Measurements from ENCODE around the gene OR5K1. TPM values are rescaled to one million over a fixed set of nuclear protein-coding genes. Genes with fewer than 3 reads are reported as not detected.

Gene OR5K1
- total RNA-seq, 1 donor from 2014 or later: not detected

DNA sequence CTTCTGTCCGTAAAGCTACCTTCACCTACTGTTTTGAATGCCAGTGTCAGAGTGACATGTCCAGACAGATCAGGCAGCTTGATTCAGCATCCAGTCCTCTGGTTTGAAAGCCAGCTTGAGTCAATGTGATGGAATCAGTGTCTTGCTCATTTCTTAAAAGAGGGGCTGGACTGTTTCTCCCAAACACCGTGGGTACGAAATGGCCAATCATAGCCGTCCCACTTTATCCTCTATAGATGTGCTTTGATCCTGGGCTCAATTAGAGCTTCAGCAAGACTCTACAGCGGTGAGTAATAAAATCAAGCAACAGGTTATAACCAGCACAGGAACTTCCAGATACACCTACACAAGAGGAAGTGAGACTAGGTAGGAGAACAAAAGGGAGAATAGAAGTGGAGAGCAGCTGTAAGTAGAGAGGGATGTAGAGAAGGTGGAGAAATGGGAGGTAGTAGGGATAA lies 17.0 kb upstream of the OR5K1 start:
- Mint-ChIP-seq H3K27ac (ENCODE audit: unreplicated experiment) (no peak overlapping the region), H3K9me3 (ENCODE audit: unreplicated experiment) (no peaks in the 10 kb centered on the region), H3K27me3 (ENCODE audit: unreplicated experiment) (peaks cover 20% of the 10 kb centered on the region), H3K4me1 (ENCODE audit: unreplicated experiment) (no peaks in the 10 kb centered on the region), H3K36me3 (ENCODE audit: unreplicated experiment) (no peaks in the 10 kb centered on the region), H3K4me3 (ENCODE audit: unreplicated experiment) (no peak overlapping the region)
- TF ChIP-seq, protein P1, sequence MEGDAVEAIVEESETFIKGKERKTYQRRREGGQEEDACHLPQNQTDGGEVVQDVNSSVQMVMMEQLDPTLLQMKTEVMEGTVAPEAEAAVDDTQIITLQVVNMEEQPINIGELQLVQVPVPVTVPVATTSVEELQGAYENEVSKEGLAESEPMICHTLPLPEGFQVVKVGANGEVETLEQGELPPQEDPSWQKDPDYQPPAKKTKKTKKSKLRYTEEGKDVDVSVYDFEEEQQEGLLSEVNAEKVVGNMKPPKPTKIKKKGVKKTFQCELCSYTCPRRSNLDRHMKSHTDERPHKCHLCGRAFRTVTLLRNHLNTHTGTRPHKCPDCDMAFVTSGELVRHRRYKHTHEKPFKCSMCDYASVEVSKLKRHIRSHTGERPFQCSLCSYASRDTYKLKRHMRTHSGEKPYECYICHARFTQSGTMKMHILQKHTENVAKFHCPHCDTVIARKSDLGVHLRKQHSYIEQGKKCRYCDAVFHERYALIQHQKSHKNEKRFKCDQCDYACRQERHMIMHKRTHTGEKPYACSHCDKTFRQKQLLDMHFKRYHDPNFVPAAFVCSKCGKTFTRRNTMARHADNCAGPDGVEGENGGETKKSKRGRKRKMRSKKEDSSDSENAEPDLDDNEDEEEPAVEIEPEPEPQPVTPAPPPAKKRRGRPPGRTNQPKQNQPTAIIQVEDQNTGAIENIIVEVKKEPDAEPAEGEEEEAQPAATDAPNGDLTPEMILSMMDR (IDR thresholded peaks at IDR 0.05): no peak
- DNase-seq (ENCODE audit: extremely low spot score, unreplicated experiment): no peak

DNA sequence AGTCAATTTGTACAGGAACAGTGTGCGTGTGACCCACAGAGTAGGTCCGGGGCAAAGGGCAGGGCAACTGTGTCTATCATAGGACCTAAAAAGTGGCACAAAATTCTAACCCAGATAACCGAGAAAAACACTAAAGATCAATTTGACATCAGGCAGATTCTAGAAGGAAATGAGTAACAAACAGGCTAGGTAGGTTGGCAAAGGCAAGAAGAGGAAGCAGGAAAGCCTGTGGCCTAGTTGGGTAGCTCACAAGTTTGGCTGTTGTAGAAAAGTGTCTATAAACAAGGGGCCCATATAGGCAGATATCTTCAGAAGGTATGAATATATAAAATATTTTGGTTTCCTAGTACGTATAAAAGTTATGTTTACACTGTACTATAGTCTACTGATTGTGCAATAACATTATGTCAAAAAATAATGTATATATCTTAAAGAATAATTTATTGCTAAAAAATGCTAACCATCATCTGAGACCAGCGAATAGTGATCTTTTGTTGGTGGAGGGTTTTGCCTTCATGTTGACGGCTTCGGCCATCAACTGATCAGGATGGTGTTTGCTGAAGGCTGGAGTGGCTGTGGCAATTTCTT lies 13.3 kb upstream of the OR5K1 start:
- no peak overlapping the region for H3K27ac Mint-ChIP-seq (ENCODE audit: unreplicated experiment)
- H3K4me1 Mint-ChIP-seq (ENCODE audit: unreplicated experiment): no peaks in the 10 kb centered on the region
- TF ChIP-seq, protein P1 (IDR thresholded peaks at IDR 0.05): no peak
- H3K27me3 Mint-ChIP-seq (ENCODE audit: unreplicated experiment): peaks cover 23% of the 10 kb centered on the region
- H3K4me3 Mint-ChIP-seq (ENCODE audit: unreplicated experiment): no peak overlapping the region
- DNase-seq (ENCODE audit: extremely low spot score, unreplicated experiment): no peak
- no peaks in the 10 kb centered on the region for H3K36me3 Mint-ChIP-seq (ENCODE audit: unreplicated experiment)
- H3K9me3 Mint-ChIP-seq (ENCODE audit: unreplicated experiment): no peaks in the 10 kb centered on the region

DNA sequence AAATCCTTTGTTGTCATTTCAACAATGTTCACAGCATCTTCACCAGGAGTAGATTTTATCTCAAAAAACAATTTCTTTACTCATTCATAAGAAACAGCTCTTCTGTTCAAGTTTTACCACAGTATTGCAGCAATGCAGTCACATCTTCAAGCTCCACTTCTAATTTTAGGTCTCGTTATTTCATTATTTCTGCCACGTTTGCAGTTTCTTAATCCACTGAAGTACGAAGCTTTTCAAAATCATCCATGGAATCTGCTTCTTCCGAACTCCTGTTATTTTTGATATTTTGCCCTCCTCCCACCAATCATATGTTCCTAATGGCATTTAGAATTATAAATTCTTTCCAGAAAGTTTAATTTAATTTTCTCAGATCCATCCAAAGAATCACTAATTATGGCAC lies 12.6 kb upstream of the OR5K1 start:
- no peak for DNase-seq (ENCODE audit: extremely low spot score, unreplicated experiment)
- H3K27ac Mint-ChIP-seq (ENCODE audit: unreplicated experiment): no peak overlapping the region
- H3K27me3 Mint-ChIP-seq (ENCODE audit: unreplicated experiment): peaks cover 24% of the 10 kb centered on the region
- no peaks in the 10 kb centered on the region for H3K36me3 Mint-ChIP-seq (ENCODE audit: unreplicated experiment)
- H3K4me1 Mint-ChIP-seq (ENCODE audit: unreplicated experiment): no peaks in the 10 kb centered on the region
- TF ChIP-seq, protein P1 (IDR thresholded peaks at IDR 0.05): no peak
- no peaks in the 10 kb centered on the region for H3K9me3 Mint-ChIP-seq (ENCODE audit: unreplicated experiment)
- no peak overlapping the region for H3K4me3 Mint-ChIP-seq (ENCODE audit: unreplicated experiment)

DNA sequence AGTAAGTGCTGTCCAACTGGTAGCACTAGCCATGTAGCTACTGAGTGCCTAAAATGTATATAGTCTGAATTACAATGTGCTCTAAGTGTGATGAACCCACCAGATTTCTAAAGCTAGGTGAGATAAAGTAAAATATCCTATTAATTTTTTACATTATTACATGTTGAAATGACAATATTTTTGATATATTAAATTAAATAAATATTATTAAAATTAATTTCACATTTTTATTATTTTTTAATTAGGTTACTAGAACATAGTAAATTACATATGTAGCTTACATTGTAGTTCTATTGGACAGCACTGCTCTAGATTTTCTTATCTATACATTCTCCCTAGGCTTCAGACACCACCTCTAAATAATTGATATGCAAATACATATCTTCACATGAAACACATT lies 9.2 kb upstream of the OR5K1 start:
- TF ChIP-seq, protein P1 (IDR thresholded peaks at IDR 0.05): no peak
- Mint-ChIP-seq H3K27ac (ENCODE audit: unreplicated experiment) (no peak overlapping the region), H3K4me3 (ENCODE audit: unreplicated experiment) (no peak overlapping the region), H3K4me1 (ENCODE audit: unreplicated experiment) (no peaks in the 10 kb centered on the region), H3K27me3 (ENCODE audit: unreplicated experiment) (peaks cover 12% of the 10 kb centered on the region), H3K9me3 (ENCODE audit: unreplicated experiment) (no peaks in the 10 kb centered on the region), H3K36me3 (ENCODE audit: unreplicated experiment) (no peaks in the 10 kb centered on the region)
- DNase-seq (ENCODE audit: extremely low spot score, unreplicated experiment): no peak

DNA sequence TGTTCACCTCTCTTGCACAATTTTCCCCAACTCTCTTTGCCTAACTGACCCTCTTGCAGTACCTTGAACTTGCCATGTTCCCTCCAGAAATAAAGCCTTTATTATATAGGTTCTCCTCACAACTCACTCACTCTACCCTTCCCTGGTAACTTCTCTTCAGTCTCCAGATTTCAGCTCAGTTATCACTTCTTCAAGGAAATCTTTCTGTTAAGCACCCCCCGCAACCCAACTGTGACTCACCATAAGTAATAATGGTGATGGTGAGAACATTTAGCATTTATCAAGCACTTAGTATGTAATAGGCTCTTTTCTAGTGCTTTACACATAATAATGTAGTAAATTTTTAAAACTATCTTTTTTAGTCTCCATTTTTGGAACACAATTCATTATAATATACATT lies 8.1 kb upstream of the OR5K1 start:
- TF ChIP-seq, protein P1 (IDR thresholded peaks at IDR 0.05): no peak
- H3K4me1 Mint-ChIP-seq (ENCODE audit: unreplicated experiment): no peaks in the 10 kb centered on the region
- H3K36me3 Mint-ChIP-seq (ENCODE audit: unreplicated experiment): no peaks in the 10 kb centered on the region
- H3K27me3 Mint-ChIP-seq (ENCODE audit: unreplicated experiment): peaks cover 12% of the 10 kb centered on the region
- DNase-seq (ENCODE audit: extremely low spot score, unreplicated experiment): no peak
- H3K9me3 Mint-ChIP-seq (ENCODE audit: unreplicated experiment): no peaks in the 10 kb centered on the region
- no peak overlapping the region for H3K4me3 Mint-ChIP-seq (ENCODE audit: unreplicated experiment)
- no peak overlapping the region for H3K27ac Mint-ChIP-seq (ENCODE audit: unreplicated experiment)

All from osteocyte (in vitro differentiated cells).